Measurements from ENCODE around the gene KCNQ1. TPM values are rescaled to one million over a fixed set of nuclear protein-coding genes. Genes with fewer than 3 reads are reported as not detected.

KCNQ1 gene
- total RNA-seq, 1 experiment from 2014 or later: 2.5 TPM

- ChIA-PET CTCF (no interaction called here), POLR2A (no interaction called here)
- peaks cover 53% of the 10 kb centered on the region for H3K36me3 Mint-ChIP-seq
- H3K4me3 Mint-ChIP-seq: no peak overlapping the region
- DNase-seq (ENCODE audit: low spot score) (no peak), ATAC-seq (no peak)
- H3K9me3 Mint-ChIP-seq: peaks cover 31% of the 10 kb centered on the region
- peaks cover 58% of the 10 kb centered on the region for H3K27me3 Mint-ChIP-seq (ENCODE audit: low read depth)
- H3K27ac Mint-ChIP-seq: no peak overlapping the region
- TF ChIP-seq, protein P1, sequence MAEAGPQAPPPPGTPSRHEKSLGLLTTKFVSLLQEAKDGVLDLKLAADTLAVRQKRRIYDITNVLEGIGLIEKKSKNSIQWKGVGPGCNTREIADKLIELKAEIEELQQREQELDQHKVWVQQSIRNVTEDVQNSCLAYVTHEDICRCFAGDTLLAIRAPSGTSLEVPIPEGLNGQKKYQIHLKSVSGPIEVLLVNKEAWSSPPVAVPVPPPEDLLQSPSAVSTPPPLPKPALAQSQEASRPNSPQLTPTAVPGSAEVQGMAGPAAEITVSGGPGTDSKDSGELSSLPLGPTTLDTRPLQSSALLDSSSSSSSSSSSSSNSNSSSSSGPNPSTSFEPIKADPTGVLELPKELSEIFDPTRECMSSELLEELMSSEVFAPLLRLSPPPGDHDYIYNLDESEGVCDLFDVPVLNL (CRISPR knock-in tag; IDR thresholded peaks at IDR 0.05; ENCODE audit: borderline replicate concordance, low read depth): no peak
- TF ChIP-seq TEAD4 (CRISPR knock-in tag; IDR thresholded peaks at IDR 0.05) (no peak), IRF1 (CRISPR knock-in tag; IDR thresholded peaks at IDR 0.05) (no peak), ZNF671 (CRISPR knock-in tag; IDR thresholded peaks at IDR 0.05) (no peak), SMAD4 (CRISPR knock-in tag; IDR thresholded peaks at IDR 0.05) (no peak), ZBTB21 (CRISPR knock-in tag; IDR thresholded peaks at IDR 0.05; ENCODE audit: borderline replicate concordance) (no peak), HMGA2 (CRISPR knock-in tag; IDR thresholded peaks at IDR 0.05) (no peak), SOX15 (CRISPR knock-in tag; IDR thresholded peaks at IDR 0.05) (no peak), RORB (CRISPR knock-in tag; IDR thresholded peaks at IDR 0.05) (no peak), USF2 (CRISPR knock-in tag; IDR thresholded peaks at IDR 0.05) (no peak), ZNF138 (CRISPR knock-in tag; conservative IDR thresholded peaks at IDR 0.05) (no peak), E2F1 (CRISPR knock-in tag; IDR thresholded peaks at IDR 0.05) (no peak)
- TF ChIP-seq, protein P2, sequence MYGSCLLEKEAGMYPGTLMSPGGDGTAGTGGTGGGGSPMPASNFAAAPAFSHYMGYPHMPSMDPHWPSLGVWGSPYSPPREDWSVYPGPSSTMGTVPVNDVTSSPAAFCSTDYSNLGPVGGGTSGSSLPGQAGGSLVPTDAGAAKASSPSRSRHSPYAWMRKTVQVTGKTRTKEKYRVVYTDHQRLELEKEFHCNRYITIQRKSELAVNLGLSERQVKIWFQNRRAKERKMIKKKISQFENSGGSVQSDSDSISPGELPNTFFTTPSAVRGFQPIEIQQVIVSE (CRISPR knock-in tag; IDR thresholded peaks at IDR 0.05; ENCODE audit: borderline replicate concordance): no peak
- H3K4me1 Mint-ChIP-seq: no peaks in the 10 kb centered on the region
Observed at GRCh38 chr11:2663506-2663905, 218.7 kb downstream of the KCNQ1 start.

DNA sequence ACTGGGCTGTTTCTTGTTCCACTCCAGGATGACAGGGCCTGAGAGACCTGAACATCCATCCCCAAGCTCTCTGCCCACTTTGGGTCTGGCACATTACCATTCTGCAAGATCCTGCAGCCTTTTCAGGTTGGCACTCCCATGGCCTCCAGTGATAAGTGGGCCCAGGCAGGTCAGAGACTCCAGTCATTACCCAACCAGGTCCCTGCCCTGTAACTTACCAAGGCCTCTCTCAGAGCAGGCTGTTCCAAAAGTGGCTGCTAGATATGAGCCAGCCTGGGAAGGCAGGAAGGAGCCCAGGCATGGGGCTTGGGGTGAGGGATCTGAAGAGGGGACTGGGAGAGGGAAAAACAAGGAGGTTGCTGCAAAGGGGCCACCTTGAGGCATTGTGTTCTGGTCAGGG, 219.1 kb downstream of the KCNQ1 start:
- H3K36me3 Mint-ChIP-seq: peaks cover 53% of the 10 kb centered on the region

More for the DNA sequence above, 219.1 kb downstream of the KCNQ1 start:
- TF ChIP-seq RORB (CRISPR knock-in tag; IDR thresholded peaks at IDR 0.05) (no peak), FOXK1 (CRISPR knock-in tag; IDR thresholded peaks at IDR 0.05) (no peak), ZNF423 (CRISPR knock-in tag; IDR thresholded peaks at IDR 0.05) (no peak), PREB (CRISPR knock-in tag; IDR thresholded peaks at IDR 0.05; ENCODE audit: borderline replicate concordance) (no peak), ZNF416 (CRISPR knock-in tag; IDR thresholded peaks at IDR 0.05) (no peak), SP1 (CRISPR knock-in tag; conservative IDR thresholded peaks at IDR 0.05) (no peak), NR2C2 (CRISPR knock-in tag; IDR thresholded peaks at IDR 0.05) (no peak), MXD4 (CRISPR knock-in tag; IDR thresholded peaks at IDR 0.05; ENCODE audit: borderline replicate concordance) (no peak)
- TF ChIP-seq, protein P3, sequence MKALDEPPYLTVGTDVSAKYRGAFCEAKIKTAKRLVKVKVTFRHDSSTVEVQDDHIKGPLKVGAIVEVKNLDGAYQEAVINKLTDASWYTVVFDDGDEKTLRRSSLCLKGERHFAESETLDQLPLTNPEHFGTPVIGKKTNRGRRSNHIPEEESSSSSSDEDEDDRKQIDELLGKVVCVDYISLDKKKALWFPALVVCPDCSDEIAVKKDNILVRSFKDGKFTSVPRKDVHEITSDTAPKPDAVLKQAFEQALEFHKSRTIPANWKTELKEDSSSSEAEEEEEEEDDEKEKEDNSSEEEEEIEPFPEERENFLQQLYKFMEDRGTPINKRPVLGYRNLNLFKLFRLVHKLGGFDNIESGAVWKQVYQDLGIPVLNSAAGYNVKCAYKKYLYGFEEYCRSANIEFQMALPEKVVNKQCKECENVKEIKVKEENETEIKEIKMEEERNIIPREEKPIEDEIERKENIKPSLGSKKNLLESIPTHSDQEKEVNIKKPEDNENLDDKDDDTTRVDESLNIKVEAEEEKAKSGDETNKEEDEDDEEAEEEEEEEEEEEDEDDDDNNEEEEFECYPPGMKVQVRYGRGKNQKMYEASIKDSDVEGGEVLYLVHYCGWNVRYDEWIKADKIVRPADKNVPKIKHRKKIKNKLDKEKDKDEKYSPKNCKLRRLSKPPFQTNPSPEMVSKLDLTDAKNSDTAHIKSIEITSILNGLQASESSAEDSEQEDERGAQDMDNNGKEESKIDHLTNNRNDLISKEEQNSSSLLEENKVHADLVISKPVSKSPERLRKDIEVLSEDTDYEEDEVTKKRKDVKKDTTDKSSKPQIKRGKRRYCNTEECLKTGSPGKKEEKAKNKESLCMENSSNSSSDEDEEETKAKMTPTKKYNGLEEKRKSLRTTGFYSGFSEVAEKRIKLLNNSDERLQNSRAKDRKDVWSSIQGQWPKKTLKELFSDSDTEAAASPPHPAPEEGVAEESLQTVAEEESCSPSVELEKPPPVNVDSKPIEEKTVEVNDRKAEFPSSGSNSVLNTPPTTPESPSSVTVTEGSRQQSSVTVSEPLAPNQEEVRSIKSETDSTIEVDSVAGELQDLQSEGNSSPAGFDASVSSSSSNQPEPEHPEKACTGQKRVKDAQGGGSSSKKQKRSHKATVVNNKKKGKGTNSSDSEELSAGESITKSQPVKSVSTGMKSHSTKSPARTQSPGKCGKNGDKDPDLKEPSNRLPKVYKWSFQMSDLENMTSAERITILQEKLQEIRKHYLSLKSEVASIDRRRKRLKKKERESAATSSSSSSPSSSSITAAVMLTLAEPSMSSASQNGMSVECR (CRISPR knock-in tag; IDR thresholded peaks at IDR 0.05; ENCODE audit: borderline replicate concordance): no peak
- TF ChIP-seq, protein P4, sequence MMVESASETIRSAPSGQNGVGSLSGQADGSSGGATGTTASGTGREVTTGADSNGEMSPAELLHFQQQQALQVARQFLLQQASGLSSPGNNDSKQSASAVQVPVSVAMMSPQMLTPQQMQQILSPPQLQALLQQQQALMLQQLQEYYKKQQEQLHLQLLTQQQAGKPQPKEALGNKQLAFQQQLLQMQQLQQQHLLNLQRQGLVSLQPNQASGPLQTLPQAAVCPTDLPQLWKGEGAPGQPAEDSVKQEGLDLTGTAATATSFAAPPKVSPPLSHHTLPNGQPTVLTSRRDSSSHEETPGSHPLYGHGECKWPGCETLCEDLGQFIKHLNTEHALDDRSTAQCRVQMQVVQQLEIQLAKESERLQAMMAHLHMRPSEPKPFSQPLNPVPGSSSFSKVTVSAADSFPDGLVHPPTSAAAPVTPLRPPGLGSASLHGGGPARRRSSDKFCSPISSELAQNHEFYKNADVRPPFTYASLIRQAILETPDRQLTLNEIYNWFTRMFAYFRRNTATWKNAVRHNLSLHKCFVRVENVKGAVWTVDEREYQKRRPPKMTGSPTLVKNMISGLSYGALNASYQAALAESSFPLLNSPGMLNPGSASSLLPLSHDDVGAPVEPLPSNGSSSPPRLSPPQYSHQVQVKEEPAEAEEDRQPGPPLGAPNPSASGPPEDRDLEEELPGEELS (CRISPR knock-in tag; IDR thresholded peaks at IDR 0.05): no peak
- no peak for DNase-seq (ENCODE audit: low spot score)
- peaks cover 27% of the 10 kb centered on the region for H3K9me3 Mint-ChIP-seq
- H3K27ac Mint-ChIP-seq: no peak overlapping the region
- H3K4me1 Mint-ChIP-seq: no peaks in the 10 kb centered on the region
- no peak overlapping the region for H3K4me3 Mint-ChIP-seq
- CTCF ChIA-PET: no interaction called here
- no peak for ATAC-seq
- POLR2A ChIA-PET: no interaction called here
- peaks cover 54% of the 10 kb centered on the region for H3K27me3 Mint-ChIP-seq (ENCODE audit: low read depth)

Data from WTC11 (cell line).